Liver (tissue), 9 donors: Measurements from ENCODE around the gene MAT2A. TPM values are rescaled to one million over a fixed set of nuclear protein-coding genes. Genes with fewer than 3 reads are reported as not detected.

Experiments
- DNase-seq: peaks from one replicate; pipeline ENCODE4 v3.0.0-alpha.2; 2017; ENCODE audit warnings: low spot score
- H3K27ac ChIP-seq, 2 donors: one replicate each; pipeline ENCODE4 v1.7.0; 2013; ENCODE audit warnings: inconsistent platforms in 2 of 2, low read length in 2 of 2, control low read depth in 1 of 2, low read depth in 1 of 2, mild to moderate bottlenecking in 1 of 2
- H3K27me3 ChIP-seq, 4 donors: one replicate each; pipeline versions ENCODE4 v1.6.1 to v1.7.0; 2013; ENCODE audit warnings: low read length in 3 of 4, inconsistent platforms in 1 of 4, mild to moderate bottlenecking in 1 of 4, moderate library complexity in 1 of 4; ENCODE audit not compliant: control insufficient read depth in 4 of 4, insufficient read depth in 4 of 4
- H3K36me3 ChIP-seq, 4 donors: one replicate each; pipeline versions ENCODE4 v1.6.1 to v1.7.0; 2013; ENCODE audit warnings: low read length in 3 of 4, mild to moderate bottlenecking in 3 of 4, low read depth in 1 of 4, moderate library complexity in 1 of 4; ENCODE audit not compliant: control insufficient read depth in 4 of 4, insufficient read depth in 3 of 4
- H3K4me1 ChIP-seq, 4 donors: one replicate each; pipeline versions ENCODE4 v1.6.1 to v1.7.0; 2013; ENCODE audit warnings: low read length in 3 of 4, mild to moderate bottlenecking in 3 of 4, moderate library complexity in 1 of 4; ENCODE audit not compliant: control insufficient read depth in 4 of 4, insufficient read depth in 4 of 4
- H3K4me3 ChIP-seq, 3 donors: one replicate each; pipeline versions ENCODE4 v1.6.1 to v1.7.0; 2013; ENCODE audit warnings: low read length in 3 of 3, control low read depth in 1 of 3, low read depth in 1 of 3, mild to moderate bottlenecking in 1 of 3
- H3K9ac ChIP-seq, 2 donors: one replicate each; pipeline ENCODE4 v1.7.0; 2013; ENCODE audit warnings: low read length in 2 of 2, mild to moderate bottlenecking in 2 of 2, moderate library complexity in 2 of 2, control low read depth in 1 of 2, low read depth in 1 of 2
- H3K9me3 ChIP-seq, 4 donors: one replicate each; pipeline versions ENCODE4 v1.6.1 to v1.7.0; 2013; ENCODE audit warnings: low read length in 3 of 4; ENCODE audit not compliant: control insufficient read depth in 4 of 4
- EGR1 ChIP-seq, 2 donors: IDR thresholded peaks; 2 replicates each; pipeline ENCODE4 v1.6.1; 2016 to 2018; ENCODE audit warnings: antibody characterized with exemption in 2 of 2, low read depth in 2 of 2
- FOXA1 ChIP-seq: IDR thresholded peaks from 2 replicates; pipeline ENCODE4 v1.6.1; 2016; ENCODE audit warnings: antibody characterized with exemption
- FOXA2 ChIP-seq: IDR thresholded peaks from 2 replicates; pipeline ENCODE4 v1.6.1; 2016; ENCODE audit warnings: antibody characterized with exemption
- HNF4A ChIP-seq, 2 donors: conservative IDR thresholded peaks; 2 replicates each; pipeline ENCODE4 v1.6.1; 2016; ENCODE audit warnings: antibody characterized with exemption in 2 of 2, mild to moderate bottlenecking in 2 of 2
- HNF4G ChIP-seq: IDR thresholded peaks from 2 replicates; pipeline ENCODE4 v1.6.1; 2016; ENCODE audit warnings: antibody characterized with exemption
- JUND ChIP-seq, 2 donors: IDR thresholded peaks; 2 replicates each; pipeline ENCODE4 v1.6.1; 2016; ENCODE audit warnings: antibody characterized with exemption in 2 of 2
- MAX ChIP-seq: IDR thresholded peaks from 2 replicates; pipeline ENCODE4 v1.6.1; 2016; ENCODE audit warnings: antibody characterized with exemption
- NR2F2 ChIP-seq: IDR thresholded peaks from 2 replicates; pipeline ENCODE4 v1.6.1; 2016; ENCODE audit warnings: antibody characterized with exemption
- RAD21 ChIP-seq, 2 donors: IDR thresholded peaks; 2 replicates each; pipeline ENCODE4 v1.6.1; 2016; ENCODE audit warnings: antibody characterized with exemption in 2 of 2, mild to moderate bottlenecking in 2 of 2
- REST ChIP-seq: IDR thresholded peaks from 2 replicates; pipeline ENCODE4 v1.6.1; 2016; ENCODE audit warnings: antibody characterized with exemption, mild to moderate bottlenecking
- RXRA ChIP-seq, 2 donors: IDR thresholded peaks; 2 replicates each; pipeline ENCODE4 v1.6.1; 2017 to 2018; ENCODE audit warnings: antibody characterized with exemption in 2 of 2, mild to moderate bottlenecking in 1 of 2
- SP1 ChIP-seq: IDR thresholded peaks from 2 replicates; pipeline ENCODE4 v1.6.1; 2018; ENCODE audit warnings: antibody characterized with exemption, mild to moderate bottlenecking
- TAF1 ChIP-seq: conservative IDR thresholded peaks from 2 replicates; pipeline ENCODE4 v1.6.1; 2016; ENCODE audit warnings: antibody characterized with exemption, mild to moderate bottlenecking
- YY1 ChIP-seq: IDR thresholded peaks from 2 replicates; pipeline ENCODE4 v1.6.1; 2016; ENCODE audit warnings: antibody characterized with exemption, mild to moderate bottlenecking
- ZBTB33 ChIP-seq: IDR thresholded peaks from 2 replicates; pipeline ENCODE4 v1.6.1; 2016; ENCODE audit warnings: antibody characterized with exemption
- WGBS: extraction: QIAGEN DNeasy Blood & Tissue Kit; methylation state at CpG from one replicate; pipeline ENCODE4 v1.1.7; 2013; 5-methylcytosine and 5-hydroxymethylcytosine counted together
- polyA plus RNA-seq, 2 donors: library from polyadenylated mRNA; stranded (reverse) in 1 of 2; unstranded in 1 of 2; fragments of 200-250 nt in 1 of 2; fragments of >200 nt in 1 of 2; fragmentation: Nextera tagmentation in 1 of 2; extraction: Ambion mirVana in 1 of 2; gene quantifications; one replicate each; pipeline versions ENCODE4 v1.2.1 to v1.2.3, GENCODE V29; 2013 to 2015
- total RNA-seq, 2 donors: library from RNA; depleted of rRNA; stranded (reverse); fragments of >200 nt; gene quantifications; one replicate each; pipeline ENCODE4 v1.2.3, GENCODE V29; 2014
- TF ChIP-seq, protein P1 (sequence below): fragments of 150-350 bp; IDR thresholded peaks from 2 replicates; pipeline ENCODE4 v1.5.1; 2017; ENCODE audit warnings: improper control_type of control experiment, low read depth, low read length; ENCODE audit not compliant: missing input control
- donor health status: healthy.
- donor health status: healthy.
- donor health status: healthy.
- donor health status: healthy.
- donor health status: healthy.

Gene MAT2A
- total RNA-seq (100 to 1,000 TPM in 1 of 2 donors, 10 to 100 TPM in 1; 60.5 to 104 TPM), polyA plus RNA-seq (10 to 100 TPM; 48.3 to 99.3 TPM)

DNA sequence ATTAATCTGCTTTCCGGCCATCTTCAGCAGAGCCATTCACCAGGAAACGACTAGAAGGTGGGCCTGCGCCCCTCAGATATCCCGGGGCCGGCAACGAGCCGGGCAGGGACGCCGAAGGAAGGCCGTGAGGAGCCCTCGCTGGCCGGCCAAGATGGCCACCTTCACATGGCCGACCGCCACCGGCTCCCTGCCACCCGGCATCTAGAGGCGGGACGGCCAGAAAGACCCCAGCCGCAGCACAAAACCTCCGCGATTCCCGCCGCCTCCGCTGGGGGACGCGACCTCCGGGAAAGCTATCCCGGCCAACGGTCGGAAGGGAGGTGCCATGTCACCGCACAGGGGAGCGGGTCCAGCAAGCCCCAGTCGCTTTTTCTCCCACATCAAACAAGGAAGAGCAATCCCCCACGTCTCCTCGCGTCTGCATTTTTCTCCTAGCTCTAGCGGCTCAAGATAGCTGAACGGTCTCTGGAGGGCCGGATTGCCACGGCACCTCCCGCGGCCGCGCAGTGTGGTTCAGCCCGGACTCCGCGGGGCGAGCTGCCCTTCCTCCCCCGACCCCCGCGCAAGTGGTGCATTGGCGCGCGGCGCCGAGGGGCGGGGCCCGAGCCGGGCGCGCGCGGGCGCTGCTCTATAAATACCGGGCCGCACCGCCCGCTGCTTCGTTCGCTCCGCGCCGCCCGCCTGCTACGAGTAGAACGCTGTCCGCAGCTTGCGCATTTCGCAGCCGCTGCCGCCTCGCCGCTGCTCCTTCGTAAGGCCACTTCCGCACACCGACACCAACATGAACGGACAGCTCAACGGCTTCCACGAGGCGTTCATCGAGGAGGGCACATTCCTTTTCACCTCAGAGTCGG is at the start of gene MAT2A:
MAT2A (plus strand) TSS at position 662 of the 854 bp plus-strand sequence; CDS start at position 782, 120 bp downstream.
- Histone ChIP-seq H3K4me3 (peak within 1 kb of the TSS; percentile 67 to 97 (median 94)), H3K9me3 (no peaks in the 10 kb centered on the region), H3K27ac (peak within 1 kb of the TSS; percentile 99 to 100), H3K9ac (peak within 1 kb of the TSS; percentile 96 to 99), H3K27me3 (no peaks in the 10 kb centered on the region), H3K36me3 (peaks cover 0 to 23% (median 21%) of the 10 kb centered on the region in 4 donors), H3K4me1 (peaks cover 1 to 36% (median 22%) of the 10 kb centered on the region in 4 donors)
- under 1% methylated on average over 92 of the region's 92 CpGs for WGBS
- peak; percentile 92 for DNase-seq
- peak; percentile 83 for TF ChIP-seq REST
- peak in 1 of 2 donors; percentile 18 for TF ChIP-seq JUND (IDR thresholded peaks at IDR 0.05)
- peak; percentile 57 for TF ChIP-seq MAX
- peak; percentile 29 for TF ChIP-seq HNF4G
- TF ChIP-seq, protein P1, sequence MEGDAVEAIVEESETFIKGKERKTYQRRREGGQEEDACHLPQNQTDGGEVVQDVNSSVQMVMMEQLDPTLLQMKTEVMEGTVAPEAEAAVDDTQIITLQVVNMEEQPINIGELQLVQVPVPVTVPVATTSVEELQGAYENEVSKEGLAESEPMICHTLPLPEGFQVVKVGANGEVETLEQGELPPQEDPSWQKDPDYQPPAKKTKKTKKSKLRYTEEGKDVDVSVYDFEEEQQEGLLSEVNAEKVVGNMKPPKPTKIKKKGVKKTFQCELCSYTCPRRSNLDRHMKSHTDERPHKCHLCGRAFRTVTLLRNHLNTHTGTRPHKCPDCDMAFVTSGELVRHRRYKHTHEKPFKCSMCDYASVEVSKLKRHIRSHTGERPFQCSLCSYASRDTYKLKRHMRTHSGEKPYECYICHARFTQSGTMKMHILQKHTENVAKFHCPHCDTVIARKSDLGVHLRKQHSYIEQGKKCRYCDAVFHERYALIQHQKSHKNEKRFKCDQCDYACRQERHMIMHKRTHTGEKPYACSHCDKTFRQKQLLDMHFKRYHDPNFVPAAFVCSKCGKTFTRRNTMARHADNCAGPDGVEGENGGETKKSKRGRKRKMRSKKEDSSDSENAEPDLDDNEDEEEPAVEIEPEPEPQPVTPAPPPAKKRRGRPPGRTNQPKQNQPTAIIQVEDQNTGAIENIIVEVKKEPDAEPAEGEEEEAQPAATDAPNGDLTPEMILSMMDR: peak; percentile 68
- TF ChIP-seq NR2F2: peak; percentile 54
- TF ChIP-seq FOXA2: no peak
- peak; percentile 87 for TF ChIP-seq TAF1
- TF ChIP-seq HNF4A (conservative IDR thresholded peaks at IDR 0.05): peak in 1 of 2 donors; percentile 43
- TF ChIP-seq RXRA (IDR thresholded peaks at IDR 0.05): peak in 1 of 2 donors; percentile 41
- peak in 1 of 2 donors; percentile 13 for TF ChIP-seq EGR1 (IDR thresholded peaks at IDR 0.05; ENCODE audit: low read depth in 2 of 2)
- peak; percentile 98 for TF ChIP-seq YY1
- TF ChIP-seq ZBTB33: no peak
- no peak for TF ChIP-seq FOXA1
- peak; percentile 50 for TF ChIP-seq SP1
- peak; percentile 54 to 76 for TF ChIP-seq RAD21 (IDR thresholded peaks at IDR 0.05)
